NT2/D1 (cell line): ENCODE results near the gene LSM2.

Experiments used
- YY1 ChIP-seq: IDR thresholded peaks from 2 replicates; pipeline ENCODE4 v1.6.1; 2011; ENCODE audit not compliant: insufficient read length, insufficient read depth
- ZNF274 ChIP-seq: IDR thresholded peaks from 2 replicates; pipeline ENCODE4 v1.6.1; 2011; ENCODE audit warnings: mild to moderate bottlenecking, low read depth, low read length

DNA sequence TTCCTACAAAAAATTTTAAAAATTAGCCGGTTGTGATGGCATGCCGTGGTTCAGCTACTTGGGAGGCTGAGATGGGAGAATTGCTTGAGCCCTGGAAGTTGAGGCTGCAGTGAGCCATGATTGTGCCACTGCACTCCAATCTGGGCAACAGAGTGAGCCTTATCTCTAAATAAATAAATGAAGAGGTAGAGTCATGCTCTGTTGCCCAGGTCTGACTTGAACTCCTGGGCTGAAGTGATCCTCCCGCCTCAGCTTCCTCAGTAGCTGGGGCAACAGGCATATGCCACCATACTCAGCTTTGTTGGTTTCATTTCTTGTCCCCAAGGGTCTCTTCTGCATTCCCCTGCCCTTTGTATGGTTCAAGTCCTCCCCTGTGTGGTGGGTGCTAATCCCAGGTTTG lies 37.7 kb upstream of the LSM2 start:
- TF ChIP-seq YY1 = no peak
- TF ChIP-seq ZNF274 = no peak
